GM20000 (cell line): ENCODE data around the gene CDH13.

Experiments used
- DNase-seq: peaks from one replicate; pipeline ENCODE4 v3.0.0; 2012; ENCODE audit warnings: low spot score
- CTCF ChIP-seq: IDR thresholded peaks from 2 replicates; pipeline ENCODE4 v1.5.1; 2012; ENCODE audit warnings: mild to moderate bottlenecking, control low read depth; ENCODE audit errors: extremely low read depth, missing control alignments

Gene CDH13

DNA sequence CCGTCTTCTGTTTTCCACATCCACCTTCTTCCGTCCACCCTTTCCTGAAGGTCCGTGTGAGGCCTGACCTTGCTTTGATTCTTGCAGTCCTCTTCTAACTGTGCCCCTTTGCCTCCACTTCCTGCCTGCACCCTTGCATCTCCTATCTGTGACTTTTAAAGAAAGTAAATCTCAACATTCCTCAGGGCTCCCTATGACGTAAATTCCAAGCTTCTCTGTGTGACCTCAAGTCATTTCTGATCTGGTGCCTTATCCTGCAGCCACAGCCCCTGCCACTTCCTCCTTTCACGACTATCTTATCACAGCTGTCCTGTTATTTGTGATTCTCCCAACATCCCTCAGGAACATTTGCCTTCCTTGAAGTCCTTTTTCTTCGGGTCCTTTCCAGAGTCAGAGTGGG is 520.5 kb downstream of the CDH13 start:
- TF ChIP-seq CTCF: no peak
- DNase-seq: no peak

DNA sequence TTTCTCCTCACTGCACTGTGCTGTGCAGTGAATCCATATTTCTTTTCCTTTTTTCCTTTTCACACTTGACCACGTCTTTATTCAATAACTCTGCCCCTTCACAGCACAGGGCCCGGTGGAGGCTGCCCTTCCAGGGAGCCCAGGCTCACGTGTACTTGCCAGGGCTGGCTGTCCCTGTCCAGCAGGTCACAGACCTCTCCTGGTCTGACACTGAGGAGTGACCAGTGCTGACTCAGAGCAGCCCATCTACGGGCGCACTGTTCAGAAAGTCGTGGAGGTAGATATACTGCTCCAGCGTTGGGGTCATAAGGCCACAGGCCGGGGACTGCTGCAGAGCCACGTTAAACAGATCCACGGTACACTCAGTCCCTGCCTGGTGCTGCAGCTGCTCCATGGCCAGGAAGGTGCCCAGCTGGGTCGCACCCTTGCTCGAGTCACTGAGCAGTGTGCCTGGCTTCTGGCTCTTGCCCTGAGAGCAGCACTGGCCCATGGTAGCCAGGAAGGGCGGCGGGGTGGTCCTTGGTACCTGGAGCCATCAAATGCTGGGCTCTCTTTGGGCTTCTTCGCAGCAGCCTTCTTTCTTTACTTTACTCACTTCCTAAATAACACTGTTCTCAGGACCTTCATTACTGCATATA is 531.7 kb downstream of the CDH13 start:
- DNase-seq: no peak
- no peak for TF ChIP-seq CTCF

DNA sequence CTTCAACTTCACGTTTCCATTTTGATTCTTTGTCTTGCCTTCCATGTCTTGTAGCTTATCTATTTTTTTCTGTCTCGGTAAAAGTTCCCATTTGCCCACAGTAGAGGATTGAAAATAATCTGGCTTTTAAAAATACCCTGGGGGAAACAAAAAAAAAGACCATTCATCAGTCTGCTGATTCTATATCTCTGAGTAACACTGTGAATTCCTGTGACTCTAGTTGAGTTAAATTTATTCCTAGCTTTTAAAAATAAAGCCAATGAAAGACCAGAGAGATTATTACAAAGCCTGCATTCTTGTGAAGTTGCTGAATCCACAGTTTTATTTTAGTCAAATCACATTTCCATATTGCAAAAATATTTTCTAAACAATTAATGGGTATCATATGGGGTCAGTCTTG is 532.3 kb downstream of the CDH13 start:
- TF ChIP-seq CTCF: no peak

GRCh38 chr16:83160287-83161020 is 533.7 kb downstream of the CDH13 start:
- DNase-seq: no peak

More for the DNA sequence above, 532.3 kb downstream of the CDH13 start:
- DNase-seq: no peak

DNA sequence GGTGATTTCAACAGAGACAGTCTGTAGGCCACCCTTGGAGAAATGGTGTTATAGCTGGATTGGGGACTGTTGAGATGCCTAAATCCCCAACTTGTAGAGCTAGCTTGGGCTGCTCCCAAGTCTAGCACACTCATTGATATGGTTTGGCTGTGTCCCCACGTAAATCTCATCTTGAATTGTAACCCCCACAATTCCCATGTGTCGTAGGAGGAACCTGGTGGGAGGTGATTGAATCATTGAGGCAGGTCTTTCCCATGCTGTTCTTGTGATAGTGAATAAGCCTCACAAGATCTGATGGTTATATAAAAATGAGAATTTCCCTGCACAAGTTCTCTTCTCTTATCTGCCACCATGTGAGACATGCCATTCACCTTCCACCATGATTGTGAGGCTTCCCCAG is 536.0 kb downstream of the CDH13 start:
- no peak for TF ChIP-seq CTCF
- DNase-seq: no peak

More at GRCh38 chr16:83160287-83161020, 533.7 kb downstream of the CDH13 start:
- TF ChIP-seq CTCF: no peak

DNA sequence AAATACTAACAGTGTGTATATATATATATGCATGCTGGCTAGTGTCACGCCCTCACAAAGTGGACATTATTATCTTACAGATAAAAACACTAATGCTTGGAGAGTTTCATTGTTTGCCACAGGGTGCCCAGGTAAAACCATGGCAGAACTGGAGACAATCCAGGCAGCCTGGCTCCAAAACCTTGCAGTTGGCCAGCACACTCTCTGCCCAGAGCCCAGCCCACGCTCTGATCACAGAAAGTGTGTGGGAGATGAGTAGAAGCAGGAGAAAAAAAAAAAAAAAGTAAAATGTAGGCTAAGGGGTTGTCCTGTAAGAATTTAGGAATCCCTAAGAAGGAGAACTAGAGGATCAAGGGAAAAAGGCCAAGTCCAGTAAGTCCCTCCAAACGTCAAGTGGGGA is 538.0 kb downstream of the CDH13 start:
- no peak for TF ChIP-seq CTCF

GRCh38 chr16:83171396-83171795 is 544.6 kb downstream of the CDH13 start:
- no peak for DNase-seq
- no peak for TF ChIP-seq CTCF

More for the DNA sequence above, 538.0 kb downstream of the CDH13 start:
- DNase-seq: no peak
